HUDEP-2 (cell line): ENCODE measurements around the gene CEP19.
A peak's percentile ranks its signal among the peaks of the same experiment; 100 is the strongest.

Source experiments
- DNase-seq, 76 experiments: peaks; one replicate each; lab custom pipeline; 2025; ENCODE audit not compliant: unreplicated experiment in 76 of 76; lab: John Stamatoyannopoulos, UW

Gene CEP19

DNA sequence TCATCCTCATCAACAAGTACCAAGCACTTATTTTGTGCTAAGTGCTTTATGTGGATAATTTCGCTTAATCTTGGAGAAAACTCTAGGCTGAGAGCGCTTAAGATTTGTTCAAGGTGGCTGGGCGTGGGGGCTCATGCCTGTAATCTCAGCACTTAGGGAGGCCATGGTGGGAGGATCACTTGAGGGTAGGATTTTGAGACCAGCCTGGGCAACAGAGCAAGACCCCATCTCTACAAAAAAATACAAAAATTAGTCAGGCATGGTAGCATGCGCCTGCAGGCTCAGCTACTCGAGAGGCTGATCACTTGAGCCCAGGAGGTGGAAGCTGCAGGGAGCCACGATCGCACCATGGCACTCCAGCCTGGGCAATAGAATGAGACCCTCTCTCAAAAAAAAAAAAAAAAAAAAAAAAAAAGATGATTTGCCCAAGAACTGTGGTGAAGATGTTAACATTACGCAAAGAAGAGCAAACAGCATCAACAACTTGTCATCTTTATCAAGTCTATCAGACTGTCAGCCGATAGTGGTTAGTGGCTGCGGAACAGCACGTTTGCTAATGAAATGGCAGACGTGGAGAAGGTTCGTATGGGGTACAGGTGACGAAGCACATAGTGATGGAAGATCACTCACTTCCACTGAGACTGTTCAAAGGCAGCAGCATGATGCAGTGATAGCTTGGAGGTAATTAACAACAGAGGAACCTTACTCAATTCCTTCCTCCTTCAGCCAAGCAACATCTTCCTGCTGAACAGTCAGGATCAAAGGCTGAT lies 44.8 kb downstream of the CEP19 start:
- DNase-seq = no peak

DNA sequence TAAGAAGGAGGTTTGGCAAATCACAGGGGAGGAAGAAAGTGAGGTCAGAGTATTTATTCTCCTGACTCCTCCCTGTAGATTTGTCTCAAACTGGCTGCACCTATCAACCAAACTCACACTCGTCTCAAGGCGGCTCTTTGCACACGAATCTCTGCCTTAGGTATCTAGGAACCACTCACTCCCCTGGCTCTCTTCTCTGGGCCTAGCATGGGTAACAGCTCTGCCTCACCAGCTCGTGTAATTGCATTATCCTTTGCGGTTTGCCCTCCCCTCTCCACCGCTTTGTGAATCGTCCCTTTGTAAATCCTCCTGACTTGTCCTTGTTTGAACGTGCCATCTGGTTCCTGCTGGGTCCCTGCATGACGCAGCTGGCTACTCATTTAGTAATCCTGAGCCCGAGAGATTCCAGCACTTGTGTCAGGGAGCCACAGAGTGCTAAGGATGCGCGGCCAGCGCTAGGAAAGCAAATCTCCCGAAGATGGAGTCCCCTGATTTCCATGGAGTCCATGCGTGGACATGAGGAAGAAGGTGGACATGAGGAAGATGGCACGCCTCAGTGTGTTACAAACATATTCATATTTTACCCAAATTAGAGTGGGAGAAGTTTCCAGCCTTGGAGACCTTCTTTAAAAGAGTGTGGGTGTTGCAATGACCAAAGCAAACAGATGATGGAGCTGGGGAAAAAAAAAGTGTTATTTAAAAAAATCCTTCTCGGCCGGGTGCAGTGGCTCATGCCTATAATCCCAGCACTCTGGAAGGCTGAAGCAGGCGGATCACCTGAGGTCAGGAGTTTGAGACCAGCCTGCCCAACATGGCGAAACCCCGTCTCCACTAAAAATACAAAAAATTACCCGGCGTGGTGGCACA lies 45.8 kb downstream of the CEP19 start:
- DNase-seq = no peak

DNA sequence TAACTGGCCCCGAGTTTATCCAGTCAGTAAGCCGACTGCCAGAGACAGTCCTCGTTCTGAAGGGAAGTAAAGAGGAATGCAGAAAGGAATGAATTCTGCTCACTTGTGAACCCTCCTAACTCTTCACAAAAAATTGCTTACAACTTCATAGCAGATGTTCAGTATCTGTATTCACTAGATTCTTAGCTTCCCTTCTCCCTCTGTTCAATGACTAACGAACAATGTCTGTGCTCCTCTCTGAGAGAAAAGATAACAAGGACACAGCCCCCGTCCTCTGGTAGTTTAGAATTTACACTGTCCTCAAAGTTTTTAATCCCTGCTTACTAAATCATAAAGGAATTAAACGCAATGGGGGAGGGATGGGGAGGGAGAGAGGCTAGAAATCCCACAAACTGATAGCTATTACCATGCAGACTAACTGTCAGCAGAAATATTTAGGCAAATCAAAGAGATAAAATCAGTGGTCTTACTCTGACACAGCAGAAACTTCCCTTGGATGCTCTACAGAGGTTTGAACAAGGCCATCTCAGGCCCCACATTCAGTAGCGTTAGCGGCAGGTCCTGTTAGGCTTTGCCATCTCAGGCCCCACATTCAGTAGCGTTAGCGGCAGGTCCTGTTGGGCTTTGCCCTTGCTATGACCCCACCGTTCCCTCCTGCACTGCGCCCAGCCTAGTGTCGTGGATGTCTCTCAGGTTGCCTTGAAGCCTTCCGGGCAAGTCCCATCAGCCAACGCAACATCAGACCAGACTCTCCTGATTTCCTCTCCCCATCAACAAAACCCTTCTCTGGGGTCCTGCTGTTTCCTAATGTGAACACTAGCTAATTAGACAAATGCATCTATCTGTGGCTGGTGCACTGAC lies 49.1 kb downstream of the CEP19 start:
- peak in 3 of 76 experiments; percentile 22 to 31 (median 29) for DNase-seq

DNA sequence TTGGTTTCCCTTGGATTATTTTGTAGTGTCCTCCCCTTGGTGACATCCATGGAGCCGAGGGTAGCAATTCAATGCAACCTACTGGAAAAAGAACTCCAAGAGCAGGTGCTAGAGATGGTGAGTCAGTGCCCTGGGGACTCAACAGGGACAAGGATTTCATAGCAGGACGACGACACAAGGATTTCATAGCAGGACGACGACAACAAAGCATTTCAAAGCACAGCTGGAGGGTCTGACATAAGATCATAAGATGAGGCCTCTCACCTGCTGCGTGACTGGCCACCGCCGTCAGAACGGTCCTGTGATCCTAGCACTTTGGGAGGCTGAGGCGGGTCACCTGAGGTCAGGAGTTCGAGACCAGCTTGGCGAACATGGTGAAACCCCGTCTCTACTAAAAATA lies 50.0 kb downstream of the CEP19 start:
- no peak for DNase-seq

DNA sequence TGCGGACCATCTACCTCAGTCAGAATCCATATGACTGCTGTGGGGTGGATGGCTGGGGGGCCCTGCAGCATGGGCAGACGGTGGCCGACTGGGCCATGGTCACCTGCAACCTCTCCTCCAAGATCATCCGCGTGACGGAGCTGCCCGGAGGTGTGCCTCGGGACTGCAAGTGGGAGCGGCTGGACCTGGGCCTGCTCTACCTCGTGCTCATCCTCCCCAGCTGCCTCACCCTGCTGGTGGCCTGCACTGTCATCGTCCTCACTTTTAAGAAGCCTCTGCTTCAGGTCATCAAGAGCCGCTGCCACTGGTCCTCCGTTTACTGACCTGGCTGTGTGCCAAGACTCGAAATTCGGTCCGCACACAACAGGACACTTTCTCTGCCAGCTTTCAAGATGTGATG lies 50.6 kb downstream of the CEP19 start:
- no peak for DNase-seq

DNA sequence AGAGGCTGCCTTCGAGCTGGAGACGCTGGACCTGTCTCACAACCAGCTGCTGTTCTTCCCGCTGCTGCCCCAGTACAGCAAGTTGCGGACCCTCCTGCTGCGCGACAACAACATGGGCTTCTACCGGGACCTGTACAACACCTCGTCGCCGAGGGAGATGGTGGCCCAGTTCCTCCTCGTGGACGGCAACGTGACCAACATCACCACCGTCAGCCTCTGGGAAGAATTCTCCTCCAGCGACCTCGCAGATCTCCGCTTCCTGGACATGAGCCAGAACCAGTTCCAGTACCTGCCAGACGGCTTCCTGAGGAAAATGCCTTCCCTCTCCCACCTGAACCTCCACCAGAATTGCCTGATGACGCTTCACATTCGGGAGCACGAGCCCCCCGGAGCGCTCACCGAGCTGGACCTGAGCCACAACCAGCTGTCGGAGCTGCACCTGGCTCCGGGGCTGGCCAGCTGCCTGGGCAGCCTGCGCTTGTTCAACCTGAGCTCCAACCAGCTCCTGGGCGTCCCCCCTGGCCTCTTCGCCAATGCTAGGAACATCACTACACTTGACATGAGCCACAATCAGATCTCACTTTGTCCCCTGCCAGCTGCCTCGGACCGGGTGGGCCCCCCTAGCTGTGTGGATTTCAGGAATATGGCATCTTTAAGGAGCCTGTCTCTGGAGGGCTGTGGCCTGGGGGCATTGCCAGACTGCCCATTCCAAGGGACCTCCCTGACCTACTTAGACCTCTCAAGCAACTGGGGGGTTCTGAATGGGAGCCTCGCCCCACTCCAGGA lies 51.5 kb downstream of the CEP19 start:
- DNase-seq = no peak

DNA sequence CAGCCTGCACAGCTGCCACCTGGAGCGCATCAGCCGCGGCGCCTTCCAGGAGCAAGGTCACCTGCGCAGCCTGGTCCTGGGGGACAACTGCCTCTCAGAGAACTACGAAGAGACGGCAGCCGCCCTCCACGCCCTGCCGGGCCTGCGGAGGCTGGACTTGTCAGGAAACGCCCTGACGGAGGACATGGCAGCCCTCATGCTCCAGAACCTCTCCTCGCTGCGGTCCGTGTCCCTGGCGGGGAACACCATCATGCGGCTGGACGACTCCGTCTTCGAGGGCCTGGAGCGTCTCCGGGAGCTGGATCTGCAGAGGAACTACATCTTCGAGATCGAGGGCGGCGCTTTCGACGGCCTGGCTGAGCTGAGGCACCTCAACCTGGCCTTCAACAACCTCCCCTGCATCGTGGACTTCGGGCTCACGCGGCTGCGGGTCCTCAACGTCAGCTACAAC lies 52.1 kb downstream of the CEP19 start:
- no peak for DNase-seq
